Measurements from ENCODE around the gene RNF31.

Gene RNF31

DNA sequence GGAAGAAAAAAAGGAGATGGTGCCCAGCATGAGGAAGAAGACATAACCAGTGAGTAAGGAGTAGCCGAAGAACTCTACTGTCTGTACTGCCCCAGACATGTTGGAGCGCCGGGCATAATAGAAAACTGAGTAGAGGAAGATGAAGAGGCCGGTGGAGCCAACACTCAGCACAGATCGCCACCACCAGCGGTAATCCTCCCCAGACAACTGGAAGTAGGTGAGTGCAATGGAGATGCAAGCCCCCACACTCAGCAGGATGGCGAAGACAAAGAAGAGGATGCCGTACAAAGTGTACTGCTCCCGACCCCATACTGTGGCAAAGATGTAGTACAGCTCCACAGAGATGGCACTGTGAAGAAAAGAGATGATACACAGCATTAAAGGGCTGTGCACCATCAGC is 42.2 kb downstream of the RNF31 start:
- peak overlapping the region; percentile 21; the same call in 1 of the 2 replicates for H3K27ac ChIP-seq (ENCODE audit: low read length)

DNA sequence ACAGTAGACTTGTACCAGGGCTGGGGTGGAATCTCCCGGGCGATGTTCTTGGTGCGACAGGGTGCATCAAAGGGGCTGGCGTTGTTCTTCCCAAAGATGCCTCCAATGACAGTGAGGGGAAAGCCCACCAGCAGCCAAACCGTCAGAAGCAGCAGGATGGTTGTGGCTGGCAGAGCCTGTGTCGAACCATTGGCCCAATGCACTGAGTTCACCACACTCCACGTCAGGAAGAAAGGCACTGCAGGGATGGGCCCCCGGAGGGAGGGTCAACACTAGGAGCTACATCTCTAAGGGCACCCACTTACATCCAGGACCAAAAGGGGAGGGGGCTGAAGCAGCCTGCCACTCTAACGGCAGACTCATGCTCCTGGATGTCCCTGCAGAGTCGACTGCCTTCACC is 43.1 kb downstream of the RNF31 start:
- H3K36me3 ChIP-seq (replicated peaks; ENCODE audit: insufficient read depth, low read length), result no peaks in the 10 kb centered on the region
- peaks cover 14% of the 10 kb centered on the region for H3F3A ChIP-seq (ENCODE audit: insufficient read depth, low read length)
- H4K20me1 ChIP-seq (ENCODE audit: insufficient read depth, low read length), result no peaks in the 10 kb centered on the region
- no peak overlapping the region for H3K9ac ChIP-seq (ENCODE audit: low read length)
- TF ChIP-seq, protein P1, sequence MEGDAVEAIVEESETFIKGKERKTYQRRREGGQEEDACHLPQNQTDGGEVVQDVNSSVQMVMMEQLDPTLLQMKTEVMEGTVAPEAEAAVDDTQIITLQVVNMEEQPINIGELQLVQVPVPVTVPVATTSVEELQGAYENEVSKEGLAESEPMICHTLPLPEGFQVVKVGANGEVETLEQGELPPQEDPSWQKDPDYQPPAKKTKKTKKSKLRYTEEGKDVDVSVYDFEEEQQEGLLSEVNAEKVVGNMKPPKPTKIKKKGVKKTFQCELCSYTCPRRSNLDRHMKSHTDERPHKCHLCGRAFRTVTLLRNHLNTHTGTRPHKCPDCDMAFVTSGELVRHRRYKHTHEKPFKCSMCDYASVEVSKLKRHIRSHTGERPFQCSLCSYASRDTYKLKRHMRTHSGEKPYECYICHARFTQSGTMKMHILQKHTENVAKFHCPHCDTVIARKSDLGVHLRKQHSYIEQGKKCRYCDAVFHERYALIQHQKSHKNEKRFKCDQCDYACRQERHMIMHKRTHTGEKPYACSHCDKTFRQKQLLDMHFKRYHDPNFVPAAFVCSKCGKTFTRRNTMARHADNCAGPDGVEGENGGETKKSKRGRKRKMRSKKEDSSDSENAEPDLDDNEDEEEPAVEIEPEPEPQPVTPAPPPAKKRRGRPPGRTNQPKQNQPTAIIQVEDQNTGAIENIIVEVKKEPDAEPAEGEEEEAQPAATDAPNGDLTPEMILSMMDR (IDR thresholded peaks at IDR 0.05; ENCODE audit: low read length), result no peak
- TF ChIP-seq EZH2 (optimal IDR thresholded peaks at IDR 0.05; ENCODE audit: low read depth, low read length), result no peak
- no peak overlapping the region for H2AFZ ChIP-seq (ENCODE audit: low read length)
- DNase-seq, result no peak
- peaks cover 26% of the 10 kb centered on the region for H3K79me2 ChIP-seq (ENCODE audit: low read length)
- H3K4me3 ChIP-seq (ENCODE audit: low read length), result no peak overlapping the region
- H3K27me3 ChIP-seq (replicated peaks; ENCODE audit: insufficient read depth, low read length), result no peaks in the 10 kb centered on the region
- H3K4me2 ChIP-seq (ENCODE audit: low read depth, low read length), result no peak overlapping the region
- H3K9me2 ChIP-seq (replicated peaks; ENCODE audit: insufficient read depth, low read length), result no peaks in the 10 kb centered on the region
- no peak overlapping the region for H3K27ac ChIP-seq (ENCODE audit: low read length)
- no peaks in the 10 kb centered on the region for H3K9me3 ChIP-seq (replicated peaks; ENCODE audit: insufficient read depth, low read length)
- peaks cover 10% of the 10 kb centered on the region; the same call in 1 of the 2 replicates for H3K4me1 ChIP-seq (ENCODE audit: low read length)

More for the DNA sequence above, 42.2 kb downstream of the RNF31 start:
- H2AFZ ChIP-seq (ENCODE audit: low read length), result no peak overlapping the region
- 0 out of 2 replicates have a peak overlapping the region, but pooled peaks have one; percentile 68 for H3K4me2 ChIP-seq (ENCODE audit: low read depth, low read length)
- no peaks in the 10 kb centered on the region for H3K9me2 ChIP-seq (replicated peaks; ENCODE audit: insufficient read depth, low read length)
- no peaks in the 10 kb centered on the region for H3K27me3 ChIP-seq (replicated peaks; ENCODE audit: insufficient read depth, low read length)
- peaks cover 14% of the 10 kb centered on the region for H3F3A ChIP-seq (ENCODE audit: insufficient read depth, low read length)
- H3K36me3 ChIP-seq (replicated peaks; ENCODE audit: insufficient read depth, low read length), result no peaks in the 10 kb centered on the region
- H4K20me1 ChIP-seq (ENCODE audit: insufficient read depth, low read length), result no peaks in the 10 kb centered on the region
- peaks cover 7% of the 10 kb centered on the region; the same call in 1 of the 2 replicates for H3K4me1 ChIP-seq (ENCODE audit: low read length)
- no peak overlapping the region; the same call in 1 of the 2 replicates for H3K9ac ChIP-seq (ENCODE audit: low read length)
- TF ChIP-seq EZH2 (optimal IDR thresholded peaks at IDR 0.05; ENCODE audit: low read depth, low read length), result no peak
- no peak for TF ChIP-seq EZH2phosphoT487 (IDR thresholded peaks at IDR 0.05; ENCODE audit: low read length)
- TF ChIP-seq, protein P1 (IDR thresholded peaks at IDR 0.05; ENCODE audit: low read length), result no peak
- DNase-seq, result no peak
- H3K79me2 ChIP-seq (ENCODE audit: low read length), result peaks cover 18% of the 10 kb centered on the region
- no peak overlapping the region for H3K4me3 ChIP-seq (ENCODE audit: low read length)
- H3K9me3 ChIP-seq (replicated peaks; ENCODE audit: insufficient read depth, low read length), result no peaks in the 10 kb centered on the region

DNA sequence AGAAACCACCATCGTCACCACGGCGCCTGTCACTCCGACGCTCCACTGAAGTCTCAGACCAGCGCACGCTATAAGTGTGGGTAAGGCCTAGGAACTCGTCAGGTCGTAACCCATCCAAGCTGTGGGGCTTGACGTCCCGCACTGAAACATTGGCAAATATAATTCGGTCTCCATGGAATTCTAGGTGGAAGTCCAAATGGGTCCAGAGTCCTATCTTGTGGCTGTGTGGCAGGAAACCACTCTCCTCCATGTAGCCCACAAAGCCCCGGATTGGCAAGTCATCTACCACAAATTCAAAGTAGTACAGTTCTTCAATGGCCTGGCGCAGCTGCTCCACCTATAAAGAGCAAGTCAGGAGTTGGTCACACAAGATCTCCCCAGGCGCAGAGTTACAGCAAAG is 45.6 kb downstream of the RNF31 start:
- Histone ChIP-seq H4K20me1 (ENCODE audit: insufficient read depth, low read length) (no peaks in the 10 kb centered on the region), H3K4me3 (ENCODE audit: low read length) (no peak overlapping the region), H3K9ac (ENCODE audit: low read length) (no peak overlapping the region), H2AFZ (ENCODE audit: low read length) (no peak overlapping the region), H3K4me1 (ENCODE audit: low read length) (peaks cover 5% of the 10 kb centered on the region; the same call in 1 of the 2 replicates), H3K9me3 (replicated peaks; ENCODE audit: insufficient read depth, low read length) (no peaks in the 10 kb centered on the region), H3K9me2 (replicated peaks; ENCODE audit: insufficient read depth, low read length) (no peaks in the 10 kb centered on the region), H3K79me2 (ENCODE audit: low read length) (peaks cover 23% of the 10 kb centered on the region), H3K36me3 (replicated peaks; ENCODE audit: insufficient read depth, low read length) (no peaks in the 10 kb centered on the region), H3K27me3 (replicated peaks; ENCODE audit: insufficient read depth, low read length) (no peaks in the 10 kb centered on the region), H3K4me2 (ENCODE audit: low read depth, low read length) (no peak overlapping the region), H3K27ac (ENCODE audit: low read length) (no peak overlapping the region), H3F3A (ENCODE audit: insufficient read depth, low read length) (peaks cover 20% of the 10 kb centered on the region)
- DNase-seq, result no peak
- TF ChIP-seq, protein P1 (IDR thresholded peaks at IDR 0.05; ENCODE audit: low read length), result no peak
